ENCODE results near the gene ALG12. TPM values are rescaled to one million over a fixed set of nuclear protein-coding genes. Genes with fewer than 3 reads are reported as not detected.

The ALG12 gene
- total RNA-seq, 1 experiment from 2014 or later: 16.6 TPM

GRCh38 chr22:49954354-49954753 lies 36.1 kb upstream of the ALG12 start:
- Histone ChIP-seq H3K36me3 (ENCODE audit: control insufficient read depth in 1 of 2, insufficient read depth in 2 of 2, low read length in 2 of 2) (no peaks in the 10 kb centered on the region), H3K27ac (ENCODE audit: low read depth, low read length) (no peak overlapping the region), H3K9ac (ENCODE audit: low read length) (no peak overlapping the region), H3K9me2 (ENCODE audit: insufficient read depth) (no peaks in the 10 kb centered on the region), H3K79me2 (ENCODE audit: insufficient read depth, low read length) (no peaks in the 10 kb centered on the region), H3K27me3 (ENCODE audit: insufficient read depth, low read length) (no peaks in the 10 kb centered on the region), H2AFZ (ENCODE audit: low read depth, low read length, poor library complexity, severe bottlenecking) (no peak overlapping the region), H3K4me3 (replicated peaks in 1 of 2; ENCODE audit: low read depth in 1 of 2, low read length in 2 of 2) (no peak overlapping the region), H3K4me1 (ENCODE audit: control insufficient read depth in 1 of 2, insufficient read depth in 2 of 2, low read length in 2 of 2) (peaks cover 29 to 52% of the 10 kb centered on the region in 2 experiments), H3K4me2 (ENCODE audit: low read length) (no peak overlapping the region), H4K20me1 (ENCODE audit: insufficient read depth) (no peaks in the 10 kb centered on the region), H3K9me3 (ENCODE audit: control insufficient read depth in 1 of 2, insufficient read depth in 1 of 2, low read depth in 1 of 2, low read length in 2 of 2) (no peaks in the 10 kb centered on the region)
- CTCF ChIA-PET: no interaction called here
- RAD21 ChIA-PET (ENCODE audit: low non-redundant PET in 1 of 2, low total read pairs in 2 of 2, uncharacterized antibody in 2 of 2, unreplicated experiment in 2 of 2): no interaction called here
- DNase-seq (ENCODE audit: low read depth, low spot score) (no peak), ATAC-seq (no peak)
- POLR2A ChIA-PET: interaction anchor here (0.8 kb wide), 1 partner anchor 23 kb away, joined by 3 read pairs; no protein-coding TSS in a partner anchor
- TF ChIP-seq TCF7L2 (IDR thresholded peaks at IDR 0.05; ENCODE audit: borderline replicate concordance, extremely low read depth, insufficient read depth, insufficient read length): no peak
- TF ChIP-seq ZFX (IDR thresholded peaks at IDR 0.05): no peak
- TF ChIP-seq, protein P1, sequence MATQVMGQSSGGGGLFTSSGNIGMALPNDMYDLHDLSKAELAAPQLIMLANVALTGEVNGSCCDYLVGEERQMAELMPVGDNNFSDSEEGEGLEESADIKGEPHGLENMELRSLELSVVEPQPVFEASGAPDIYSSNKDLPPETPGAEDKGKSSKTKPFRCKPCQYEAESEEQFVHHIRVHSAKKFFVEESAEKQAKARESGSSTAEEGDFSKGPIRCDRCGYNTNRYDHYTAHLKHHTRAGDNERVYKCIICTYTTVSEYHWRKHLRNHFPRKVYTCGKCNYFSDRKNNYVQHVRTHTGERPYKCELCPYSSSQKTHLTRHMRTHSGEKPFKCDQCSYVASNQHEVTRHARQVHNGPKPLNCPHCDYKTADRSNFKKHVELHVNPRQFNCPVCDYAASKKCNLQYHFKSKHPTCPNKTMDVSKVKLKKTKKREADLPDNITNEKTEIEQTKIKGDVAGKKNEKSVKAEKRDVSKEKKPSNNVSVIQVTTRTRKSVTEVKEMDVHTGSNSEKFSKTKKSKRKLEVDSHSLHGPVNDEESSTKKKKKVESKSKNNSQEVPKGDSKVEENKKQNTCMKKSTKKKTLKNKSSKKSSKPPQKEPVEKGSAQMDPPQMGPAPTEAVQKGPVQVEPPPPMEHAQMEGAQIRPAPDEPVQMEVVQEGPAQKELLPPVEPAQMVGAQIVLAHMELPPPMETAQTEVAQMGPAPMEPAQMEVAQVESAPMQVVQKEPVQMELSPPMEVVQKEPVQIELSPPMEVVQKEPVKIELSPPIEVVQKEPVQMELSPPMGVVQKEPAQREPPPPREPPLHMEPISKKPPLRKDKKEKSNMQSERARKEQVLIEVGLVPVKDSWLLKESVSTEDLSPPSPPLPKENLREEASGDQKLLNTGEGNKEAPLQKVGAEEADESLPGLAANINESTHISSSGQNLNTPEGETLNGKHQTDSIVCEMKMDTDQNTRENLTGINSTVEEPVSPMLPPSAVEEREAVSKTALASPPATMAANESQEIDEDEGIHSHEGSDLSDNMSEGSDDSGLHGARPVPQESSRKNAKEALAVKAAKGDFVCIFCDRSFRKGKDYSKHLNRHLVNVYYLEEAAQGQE (IDR thresholded peaks at IDR 0.05; ENCODE audit: low read depth): no peak
- no peak for TF ChIP-seq RAD21 (IDR thresholded peaks at IDR 0.05; ENCODE audit: low read depth)
- TF ChIP-seq EZH2 (IDR thresholded peaks at IDR 0.05): no peak
- TF ChIP-seq MAX (IDR thresholded peaks at IDR 0.05): no peak
- no peak for TF ChIP-seq SIN3A (IDR thresholded peaks at IDR 0.05; ENCODE audit: low read depth)
- TF ChIP-seq ZBTB33 (IDR thresholded peaks at IDR 0.05; ENCODE audit: extremely low read depth, insufficient replicate concordance, low read length): no peak
- TF ChIP-seq EZH2phosphoT487 (IDR thresholded peaks at IDR 0.05; ENCODE audit: borderline replicate concordance): no peak
- TF ChIP-seq, protein P2, sequence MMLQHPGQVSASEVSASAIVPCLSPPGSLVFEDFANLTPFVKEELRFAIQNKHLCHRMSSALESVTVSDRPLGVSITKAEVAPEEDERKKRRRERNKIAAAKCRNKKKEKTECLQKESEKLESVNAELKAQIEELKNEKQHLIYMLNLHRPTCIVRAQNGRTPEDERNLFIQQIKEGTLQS (IDR thresholded peaks at IDR 0.05): no peak
- TF ChIP-seq POLR2AphosphoS5 (IDR thresholded peaks at IDR 0.05; ENCODE audit: low read depth, low read length): no peak
- no peak for TF ChIP-seq ELF1 (IDR thresholded peaks at IDR 0.05; ENCODE audit: borderline replicate concordance, low read depth)
- BruUV-seq (replicated peaks): no TSS peak
- intact Hi-C loops (cut with micrococcal nuclease): no loop called here
